ENCODE data around the gene HELB.
"Not testable (repeated sequence)": the region's sequence is repeated elsewhere in the genome, so short reads cannot be mapped to it uniquely, and the experiment has no call there.

HELB gene

DNA sequence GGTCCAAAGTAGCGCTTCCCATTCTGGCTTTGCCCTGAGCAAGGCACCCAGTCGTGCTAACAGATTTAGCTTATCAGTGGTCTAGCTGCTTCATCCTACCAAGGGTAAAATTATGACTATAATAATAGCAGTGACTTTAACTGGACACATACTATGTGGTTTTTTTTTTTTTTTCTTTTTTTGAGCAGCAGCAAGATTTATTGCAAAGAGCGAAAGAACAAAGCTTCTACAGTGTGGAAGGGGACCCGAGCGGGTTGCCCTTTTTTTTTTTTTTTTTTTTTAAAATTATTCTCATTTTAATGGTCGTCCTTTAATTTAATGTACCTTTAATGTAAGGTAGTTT lies 505 bp downstream of the HELB start:
- in situ Hi-C loops (cut with MboI; ENCODE audit: low sequenced_read_pairs) = no loop called here

DNA sequence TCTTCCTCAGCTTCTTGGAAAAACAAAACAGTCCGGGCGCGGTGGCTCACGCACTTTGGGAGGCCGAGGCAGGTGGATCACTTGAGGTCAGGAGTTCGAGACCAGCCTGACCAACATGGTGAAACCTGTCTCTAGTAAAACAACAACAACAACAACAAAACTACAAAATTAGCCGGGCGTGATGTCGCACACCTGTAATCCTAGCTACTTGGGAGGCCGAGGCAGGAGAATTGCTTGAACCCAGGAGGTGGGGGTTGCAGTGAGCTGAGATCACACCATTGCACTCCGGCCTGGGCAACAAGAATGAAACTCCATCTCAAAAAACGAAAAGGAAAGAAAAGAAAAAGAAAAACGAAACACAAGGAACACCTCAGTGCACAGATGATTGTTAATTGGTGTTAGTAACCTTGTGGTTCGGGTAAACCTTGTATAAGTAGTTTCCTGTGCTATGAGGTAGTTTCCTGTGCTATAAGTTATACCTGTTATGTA lies 1.1 kb downstream of the HELB start:
- in situ Hi-C loops (cut with MboI; ENCODE audit: low sequenced_read_pairs) = not testable (repeated sequence)

DNA sequence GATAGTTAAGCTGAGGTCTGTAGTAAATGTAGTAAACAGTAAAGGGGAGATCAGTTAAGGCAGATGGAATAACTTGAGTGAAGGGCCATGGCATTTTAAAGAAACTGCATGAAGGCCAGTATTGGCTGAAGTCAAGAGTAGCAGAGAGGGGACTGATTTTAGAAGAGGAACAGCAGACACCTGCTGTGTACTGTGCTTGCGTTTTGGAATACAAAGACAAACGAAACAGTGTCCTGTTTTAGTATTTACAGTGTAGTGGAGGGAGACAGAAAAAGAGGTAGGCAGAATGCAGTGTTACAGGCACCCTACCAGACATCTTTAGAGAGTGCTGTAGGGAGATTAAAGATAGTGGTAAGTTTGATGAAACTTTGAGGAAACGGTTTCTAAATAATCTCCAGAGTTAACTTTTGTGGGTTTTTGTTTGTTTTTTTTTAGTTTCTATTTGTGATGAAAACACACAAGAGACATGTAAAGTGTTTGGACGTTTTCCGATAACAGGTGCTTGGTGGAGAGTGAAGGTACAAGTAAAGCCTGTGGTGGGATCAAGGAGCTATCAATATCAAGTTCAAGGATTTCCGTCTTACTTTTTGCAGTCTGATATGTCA lies 2.1 kb downstream of the HELB start:
- in situ Hi-C loops (cut with MboI; ENCODE audit: low sequenced_read_pairs) = no loop called here

DNA sequence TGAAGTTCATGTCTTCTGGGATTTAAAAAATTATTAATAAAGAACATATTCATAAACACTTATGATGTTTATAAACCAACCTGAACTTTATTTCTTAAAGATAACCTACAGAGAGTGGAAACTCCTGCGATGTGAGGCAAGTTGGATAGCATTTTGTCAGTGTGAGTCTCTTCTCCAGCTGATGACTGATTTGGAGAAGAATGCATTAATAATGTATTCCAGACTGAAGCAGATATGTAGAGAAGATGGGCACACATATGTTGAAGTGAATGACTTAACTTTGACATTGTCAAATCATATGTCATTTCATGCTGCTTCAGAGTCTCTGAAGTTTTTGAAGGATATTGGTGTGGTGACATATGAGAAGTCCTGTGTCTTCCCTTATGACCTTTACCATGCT lies 7.3 kb downstream of the HELB start:
- in situ Hi-C loops (cut with MboI; ENCODE audit: low sequenced_read_pairs) = no loop called here

DNA sequence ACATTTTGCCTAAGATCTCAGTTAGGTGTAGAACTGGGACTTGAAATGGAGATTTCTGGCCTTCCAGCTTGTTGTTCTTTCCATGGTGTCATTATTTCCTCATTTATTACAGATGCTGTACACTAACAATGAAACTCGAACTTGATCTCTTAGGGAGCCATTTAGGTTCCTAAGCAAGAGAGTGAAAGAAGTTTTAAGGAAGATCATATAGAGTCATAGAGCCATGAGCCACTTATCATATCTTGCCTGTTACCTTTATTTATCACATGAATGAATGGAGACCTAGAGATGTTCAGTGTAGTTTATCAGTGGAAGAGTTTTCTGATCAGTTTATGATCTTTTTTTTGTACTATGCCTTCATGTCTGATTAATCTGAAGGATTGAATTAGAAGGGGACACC lies 9.9 kb downstream of the HELB start:
- in situ Hi-C loops (cut with MboI; ENCODE audit: low sequenced_read_pairs) = no loop called here

DNA sequence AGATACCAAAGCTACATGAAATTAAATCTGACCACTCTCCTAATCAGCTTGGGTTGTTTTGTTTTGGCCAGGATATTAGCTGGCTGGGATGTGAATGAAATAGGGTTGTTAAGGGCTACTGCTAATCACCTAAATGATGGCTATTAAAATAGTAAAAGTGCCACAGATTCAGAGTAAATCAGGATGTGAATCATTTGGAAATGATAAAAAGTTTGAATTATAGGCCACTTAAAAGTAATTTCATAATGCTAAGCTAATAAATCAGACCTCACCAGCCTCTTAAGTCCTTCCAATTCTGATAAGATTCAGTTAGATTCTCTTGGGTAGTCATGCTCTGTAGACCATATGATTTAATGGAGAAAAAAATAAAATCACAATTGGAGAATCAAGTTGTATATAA lies 12.0 kb downstream of the HELB start:
- in situ Hi-C loops (cut with MboI; ENCODE audit: low sequenced_read_pairs) = no loop called here

DNA sequence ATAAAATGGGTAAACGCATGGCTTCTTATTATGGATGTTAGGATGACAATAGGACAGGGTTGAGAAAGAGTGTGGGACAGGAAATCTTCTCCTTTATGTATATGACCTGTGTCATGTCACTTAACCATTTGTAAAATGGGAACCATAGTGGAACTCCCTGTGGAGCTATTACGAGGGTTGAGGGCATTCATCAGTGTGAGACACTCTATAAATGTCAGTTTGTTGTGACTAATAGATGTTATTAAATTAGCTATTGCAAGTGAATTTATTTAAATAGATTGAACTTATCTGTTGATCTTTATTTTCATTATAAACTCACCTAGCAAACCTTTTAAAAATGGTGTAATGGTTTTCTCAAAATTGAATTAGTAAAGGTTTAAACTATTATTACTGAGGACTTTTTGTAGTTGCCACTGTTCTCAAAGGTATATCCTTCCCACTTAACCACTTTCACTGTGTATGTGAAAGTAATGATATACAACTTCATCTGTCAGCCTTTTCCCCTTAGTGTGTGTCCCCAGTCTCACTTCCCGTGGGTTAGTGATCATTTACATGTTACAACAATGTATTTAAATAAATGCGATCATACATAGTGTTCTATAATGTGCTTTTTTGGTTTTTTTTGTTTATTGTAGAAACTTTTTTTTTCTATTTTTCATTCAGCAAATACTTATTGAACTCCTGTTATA lies 17.1 kb downstream of the HELB start:
- in situ Hi-C loops (cut with MboI; ENCODE audit: low sequenced_read_pairs) = no loop called here

DNA sequence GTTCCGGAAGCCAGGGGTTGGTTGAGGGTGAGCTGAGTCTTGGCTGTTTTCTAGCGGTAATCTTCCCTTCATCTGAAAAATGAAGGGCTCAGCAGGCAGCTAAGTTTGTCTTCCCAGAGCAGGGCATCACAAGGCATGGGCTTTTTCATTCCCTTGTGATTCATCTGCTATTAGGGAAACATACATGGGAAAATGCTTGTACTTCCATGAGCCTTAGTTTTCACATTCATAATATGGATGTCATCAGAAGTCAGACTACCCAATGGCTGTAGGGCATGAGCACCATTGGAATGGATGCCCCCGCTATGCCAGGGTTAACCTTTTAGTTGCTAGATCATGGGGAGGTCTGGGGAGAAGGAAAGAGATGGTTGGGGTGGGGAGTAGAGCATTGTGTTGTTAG lies 18.7 kb downstream of the HELB start:
- in situ Hi-C loops (cut with MboI; ENCODE audit: low sequenced_read_pairs) = no loop called here

DNA sequence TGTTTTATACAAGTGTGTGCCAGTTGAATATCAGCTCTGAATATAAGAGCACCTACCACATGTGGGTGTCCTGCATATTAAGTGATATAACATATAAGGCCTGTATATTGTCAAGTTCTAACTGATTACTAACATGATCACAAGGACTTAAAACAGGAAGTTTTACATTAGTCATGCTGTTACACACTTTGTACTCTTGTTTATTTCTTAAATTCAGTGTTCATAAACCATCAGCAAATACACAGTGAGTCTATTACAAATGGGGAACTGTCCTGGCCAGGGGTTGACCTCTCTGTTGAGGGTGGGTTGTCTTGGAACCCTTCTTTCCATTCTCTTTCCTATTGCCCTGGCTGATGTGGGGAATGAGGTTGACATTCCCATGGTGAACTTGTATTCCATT lies 19.1 kb downstream of the HELB start:
- in situ Hi-C loops (cut with MboI; ENCODE audit: low sequenced_read_pairs) = no loop called here

DNA sequence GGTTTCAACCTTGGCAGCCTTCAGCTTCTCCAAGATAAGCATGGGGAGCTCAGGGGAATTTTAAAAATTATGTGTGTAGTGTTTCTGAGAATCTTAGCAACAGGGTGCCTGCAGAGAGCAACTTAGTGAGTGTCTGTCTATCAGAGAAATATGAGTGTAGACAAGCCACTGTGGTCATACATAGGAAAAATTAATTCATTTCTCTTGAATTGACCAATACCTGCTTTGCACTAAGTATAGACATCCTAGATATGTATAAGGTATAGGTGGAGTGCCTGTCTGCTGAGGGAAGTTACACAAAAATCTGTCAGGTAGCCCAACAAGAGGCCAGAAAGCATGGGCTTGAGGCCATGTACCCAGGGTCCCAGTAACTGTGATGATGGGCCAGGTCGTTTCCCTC lies 20.7 kb downstream of the HELB start:
- in situ Hi-C loops (cut with MboI; ENCODE audit: low sequenced_read_pairs) = no loop called here

DNA sequence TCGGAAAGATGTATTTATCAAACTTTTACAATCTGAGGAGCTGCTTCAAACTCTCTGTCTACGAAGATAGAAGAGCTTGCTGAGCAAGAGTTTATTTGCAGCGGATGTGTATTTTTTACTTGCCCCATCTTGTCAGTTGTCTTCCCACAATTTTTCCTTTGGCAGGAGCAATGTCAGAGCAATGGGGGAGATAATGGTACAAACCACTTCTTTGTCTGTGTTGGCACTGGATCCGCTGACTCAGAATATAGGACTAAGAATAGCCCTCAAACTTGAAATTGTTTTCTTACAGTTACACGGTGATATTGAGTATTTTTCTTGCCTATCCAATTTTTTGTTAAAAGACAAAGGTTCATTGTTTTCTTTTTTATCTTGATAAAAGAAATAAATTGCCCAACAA lies 27.6 kb downstream of the HELB start:
- in situ Hi-C loops (cut with MboI; ENCODE audit: low sequenced_read_pairs) = no loop called here

DNA sequence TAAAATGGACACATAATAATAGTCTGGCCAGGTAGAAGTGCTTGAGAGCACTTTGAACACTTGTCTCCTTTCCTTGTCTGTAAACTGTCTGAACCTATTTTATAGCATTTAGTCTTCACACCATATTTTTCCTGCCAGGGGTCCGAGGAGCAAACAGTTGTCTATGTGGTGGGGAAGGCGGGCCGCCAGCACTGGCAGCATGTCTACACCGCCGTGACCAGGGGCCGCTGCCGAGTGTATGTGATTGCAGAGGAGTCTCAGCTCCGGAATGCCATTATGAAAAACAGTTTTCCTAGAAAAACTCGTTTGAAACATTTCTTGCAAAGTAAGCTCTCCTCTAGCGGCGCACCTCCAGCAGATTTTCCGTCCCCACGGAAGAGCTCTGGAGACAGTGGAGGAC lies 28.7 kb downstream of the HELB start:
- in situ Hi-C loops (cut with MboI; ENCODE audit: low sequenced_read_pairs) = no loop called here

DNA sequence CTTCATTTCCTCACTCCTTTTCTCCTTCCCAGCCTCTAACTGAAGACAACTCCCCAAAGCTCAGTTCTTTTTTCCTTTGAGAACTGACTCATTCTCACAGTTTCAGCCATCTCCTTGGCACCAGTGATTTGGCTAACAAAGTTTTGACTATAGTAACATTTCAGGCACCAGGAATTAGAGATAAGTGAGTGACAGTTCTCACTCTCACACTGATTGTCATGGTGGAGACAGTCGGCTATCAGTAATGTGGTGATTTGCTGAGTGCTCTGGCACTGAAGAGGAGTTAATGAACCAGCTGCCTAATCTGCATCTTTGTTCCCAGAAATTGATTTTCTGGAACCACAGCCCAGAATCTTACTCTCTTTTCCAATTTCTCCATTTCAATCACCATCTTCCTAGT lies 29.5 kb downstream of the HELB start:
- in situ Hi-C loops (cut with MboI; ENCODE audit: low sequenced_read_pairs) = no loop called here

DNA sequence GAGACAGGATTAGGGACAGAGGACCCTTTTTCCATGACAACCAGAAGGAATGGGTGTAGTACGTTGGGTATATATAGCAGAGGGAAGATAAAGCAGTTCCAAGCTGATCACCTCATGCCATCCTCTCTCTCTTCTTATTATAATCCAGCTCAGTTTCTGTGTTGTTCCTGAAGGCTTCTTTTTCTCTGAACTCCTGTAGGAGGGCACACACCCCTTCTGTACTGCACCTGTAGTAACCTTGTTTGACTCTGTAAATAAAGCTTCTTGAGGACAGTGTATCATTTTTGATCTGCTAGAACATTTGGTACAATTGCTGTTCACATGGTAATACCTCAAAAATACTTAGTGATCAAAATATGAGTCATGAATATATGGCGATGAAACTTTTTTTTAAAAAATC lies 33.5 kb downstream of the HELB start:
- in situ Hi-C loops (cut with MboI; ENCODE audit: low sequenced_read_pairs) = no loop called here

DNA sequence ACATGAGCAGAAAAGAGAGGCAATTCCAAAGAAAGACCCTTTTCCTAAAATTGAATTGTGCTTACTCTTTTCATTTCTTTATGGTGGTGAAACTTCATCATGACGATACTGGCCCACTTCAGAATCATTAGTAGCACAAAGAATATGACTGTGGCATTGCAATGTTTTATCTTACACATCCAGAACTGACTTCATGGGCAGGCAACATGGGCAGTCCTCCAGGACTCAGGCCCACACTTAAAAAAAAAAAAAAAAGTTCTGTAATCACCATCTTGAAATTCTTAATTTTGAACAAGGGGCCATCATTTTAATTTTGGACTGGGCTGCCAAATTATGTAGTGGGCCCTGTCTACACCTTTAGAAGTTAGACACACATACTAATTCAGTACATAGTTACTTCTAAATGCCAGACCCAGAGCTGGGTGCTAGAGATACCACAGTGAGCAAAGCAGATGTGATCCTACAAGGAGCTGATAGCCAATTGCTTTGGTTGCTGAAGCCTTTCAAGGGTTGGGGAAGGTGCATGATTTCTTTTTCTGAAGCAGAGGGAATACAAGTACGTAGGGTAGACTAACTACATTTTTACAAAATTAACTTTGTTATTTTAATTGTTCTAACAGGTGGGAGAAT lies 35.2 kb downstream of the HELB start:
- in situ Hi-C loops (cut with MboI; ENCODE audit: low sequenced_read_pairs) = no loop called here

DNA sequence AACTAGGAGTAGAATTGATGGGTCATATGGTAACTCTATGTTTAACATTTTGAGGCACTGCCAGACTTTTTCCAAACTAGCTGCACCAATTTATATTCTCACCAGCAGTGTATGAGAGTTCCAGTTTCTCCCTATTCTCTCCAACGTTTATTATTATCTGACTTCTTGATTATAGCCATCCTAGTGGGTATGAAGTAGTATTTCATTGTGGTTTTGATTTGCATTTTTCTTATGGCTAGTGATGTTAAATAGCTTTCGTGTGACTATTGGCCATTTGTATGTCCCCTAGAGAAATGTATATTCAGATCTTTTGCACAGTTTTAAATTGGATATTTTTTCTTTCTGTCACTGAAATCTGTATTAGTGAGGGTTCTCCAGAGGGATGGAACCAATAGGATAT lies 37.8 kb downstream of the HELB start:
- in situ Hi-C loops (cut with MboI; ENCODE audit: low sequenced_read_pairs) = no loop called here

DNA sequence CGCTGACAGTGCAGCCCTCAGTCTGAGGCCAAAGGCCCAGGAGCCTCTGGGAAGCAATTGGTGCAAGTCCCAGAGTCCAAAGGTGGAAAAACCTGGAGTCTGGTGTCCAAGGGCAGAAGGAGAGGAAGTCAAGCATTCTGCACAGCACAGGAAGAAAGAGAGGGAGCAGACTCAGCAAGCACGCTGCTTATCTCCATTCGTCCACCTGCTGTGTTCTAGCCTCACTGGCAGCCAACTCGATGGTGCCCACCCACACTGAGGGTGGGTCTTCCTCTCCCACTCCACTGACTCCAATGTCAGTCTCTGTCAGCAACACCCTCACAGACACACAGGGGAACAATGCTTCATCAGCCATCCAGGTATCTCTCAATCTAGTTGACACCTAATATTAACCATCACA lies 38.8 kb downstream of the HELB start:
- in situ Hi-C loops (cut with MboI; ENCODE audit: low sequenced_read_pairs) = no loop called here

DNA sequence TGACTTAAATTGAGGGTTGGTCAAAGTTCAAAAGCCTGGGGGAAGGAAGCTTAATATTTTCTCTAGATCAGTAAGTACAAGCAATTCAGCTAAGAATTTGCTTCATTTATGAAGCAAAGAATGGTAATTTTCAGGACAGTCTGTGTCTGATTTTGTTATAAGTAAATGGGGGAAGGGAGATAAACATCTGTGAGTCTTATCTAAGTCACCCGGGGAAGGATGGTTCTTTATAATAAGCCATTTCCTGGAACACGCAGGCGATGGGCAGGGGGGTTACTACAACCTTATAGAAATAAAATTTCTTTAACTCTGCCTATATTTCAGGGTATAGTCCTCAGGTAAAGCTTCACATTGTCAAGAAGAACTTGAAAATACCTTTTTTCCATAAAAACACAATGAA lies 42.9 kb downstream of the HELB start:
- in situ Hi-C loops (cut with MboI; ENCODE audit: low sequenced_read_pairs) = no loop called here

DNA sequence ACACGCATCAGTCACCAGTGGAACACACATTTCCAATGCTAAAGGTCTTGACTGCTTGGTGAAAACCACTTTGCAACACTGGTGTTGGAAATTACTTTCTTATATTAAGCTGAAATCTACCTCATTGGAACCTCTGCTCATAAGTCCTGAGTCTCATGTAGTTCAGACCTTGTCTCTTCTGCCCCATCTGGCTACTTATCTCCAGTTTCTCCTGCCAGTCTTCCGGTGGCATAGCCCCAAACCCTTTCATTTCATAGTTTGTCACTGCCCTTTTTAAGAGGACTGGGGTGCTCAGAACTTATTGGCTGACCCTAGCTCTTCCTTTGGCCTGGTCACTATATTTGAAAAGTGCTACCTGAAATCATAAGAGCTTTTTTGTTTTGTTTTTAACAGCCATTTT lies 43.7 kb downstream of the HELB start:
- in situ Hi-C loops (cut with MboI; ENCODE audit: low sequenced_read_pairs) = no loop called here

DNA sequence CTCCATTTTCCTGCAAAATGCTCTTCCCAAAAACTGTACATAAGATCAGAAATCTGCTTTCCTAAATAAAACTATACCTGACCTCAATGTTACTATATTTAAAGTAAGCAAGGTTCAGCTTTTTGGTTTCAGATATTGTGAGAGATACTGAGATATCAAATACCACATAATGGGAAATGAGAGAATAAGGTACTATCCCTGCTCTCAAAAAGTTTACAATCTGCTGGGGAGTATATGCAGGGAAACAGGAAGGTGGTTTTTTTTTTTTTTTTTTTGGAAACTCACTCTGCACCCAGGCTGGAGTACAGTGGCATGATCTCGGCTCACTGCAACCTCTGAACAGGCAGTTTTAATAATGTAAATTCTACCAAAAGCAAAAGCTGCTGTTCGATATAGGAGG lies 49.0 kb downstream of the HELB start:
- in situ Hi-C loops (cut with MboI; ENCODE audit: low sequenced_read_pairs) = no loop called here

DNA sequence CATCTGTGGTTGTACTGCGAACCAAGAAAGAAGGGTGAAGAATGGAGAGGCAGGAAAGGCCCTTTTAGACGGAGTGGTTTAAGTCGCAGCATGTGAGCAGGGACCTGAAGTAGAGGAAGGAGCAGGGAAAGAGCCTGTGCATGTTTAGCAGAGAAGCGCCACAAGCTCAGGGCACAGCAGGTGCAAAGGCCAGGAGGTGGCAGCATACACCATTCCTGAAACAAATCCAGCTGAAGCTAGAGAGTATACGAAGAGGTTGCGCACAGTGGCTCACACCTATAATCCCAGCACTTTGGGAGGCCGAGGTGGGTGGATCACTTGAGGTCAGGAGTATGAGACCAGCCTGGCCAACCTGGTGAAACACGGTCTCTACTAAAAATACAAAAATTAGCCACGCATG lies 49.9 kb downstream of the HELB start:
- in situ Hi-C loops (cut with MboI; ENCODE audit: low sequenced_read_pairs) = no loop called here

DNA sequence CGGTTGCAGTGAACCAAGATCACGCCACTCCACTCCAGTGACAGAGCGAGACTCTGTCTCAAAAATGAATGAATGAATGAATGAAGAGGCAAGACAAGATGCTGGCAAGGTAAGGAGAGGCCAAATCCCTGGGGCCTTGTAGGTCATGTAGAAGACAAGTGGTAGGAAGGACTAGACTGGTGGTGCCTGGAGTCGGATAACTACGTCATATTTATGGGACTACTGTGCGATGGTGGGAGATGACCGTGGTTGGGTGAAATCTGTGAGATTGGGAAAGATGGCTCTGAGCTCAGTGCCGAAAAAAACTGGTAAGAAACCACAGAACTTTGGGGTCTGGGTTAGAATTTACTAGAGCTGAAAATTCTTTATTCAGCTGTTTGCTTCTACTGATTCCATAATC lies 50.6 kb downstream of the HELB start:
- in situ Hi-C loops (cut with MboI; ENCODE audit: low sequenced_read_pairs) = no loop called here

DNA sequence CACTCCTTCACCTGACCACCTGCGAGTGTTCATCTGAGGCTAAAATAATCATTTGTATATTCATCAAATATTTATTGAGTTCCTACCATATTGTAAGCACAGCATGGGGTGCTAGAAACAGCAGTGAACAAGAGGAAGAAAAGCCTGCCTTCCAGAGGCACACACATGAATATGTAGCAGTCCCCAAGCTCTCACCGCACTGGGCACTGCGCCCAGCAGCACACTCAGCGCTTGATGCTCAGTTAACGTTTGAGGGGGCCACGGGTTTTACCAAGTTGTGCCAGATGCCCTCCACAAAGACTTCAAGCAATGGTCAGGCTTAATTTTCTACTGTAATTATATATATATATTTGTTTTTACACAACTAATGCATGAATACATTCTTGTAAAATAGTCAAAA lies 52.0 kb downstream of the HELB start:
- in situ Hi-C loops (cut with MboI; ENCODE audit: low sequenced_read_pairs) = no loop called here
